NCI-H1048 (cell line): ENCODE results near the gene ZNF592.
"Not testable (repeated sequence)": the region's sequence is repeated elsewhere in the genome, so short reads cannot be mapped to it uniquely, and the experiment has no call there.

ENCODE experiments used
- DNase-seq: peaks from one replicate; lab custom pipeline; 2025; lab: John Stamatoyannopoulos, UW

Gene ZNF592

GRCh38 chr15:84749111-84749991, 959 bp downstream of the ZNF592 start:
- no peak for DNase-seq

DNA sequence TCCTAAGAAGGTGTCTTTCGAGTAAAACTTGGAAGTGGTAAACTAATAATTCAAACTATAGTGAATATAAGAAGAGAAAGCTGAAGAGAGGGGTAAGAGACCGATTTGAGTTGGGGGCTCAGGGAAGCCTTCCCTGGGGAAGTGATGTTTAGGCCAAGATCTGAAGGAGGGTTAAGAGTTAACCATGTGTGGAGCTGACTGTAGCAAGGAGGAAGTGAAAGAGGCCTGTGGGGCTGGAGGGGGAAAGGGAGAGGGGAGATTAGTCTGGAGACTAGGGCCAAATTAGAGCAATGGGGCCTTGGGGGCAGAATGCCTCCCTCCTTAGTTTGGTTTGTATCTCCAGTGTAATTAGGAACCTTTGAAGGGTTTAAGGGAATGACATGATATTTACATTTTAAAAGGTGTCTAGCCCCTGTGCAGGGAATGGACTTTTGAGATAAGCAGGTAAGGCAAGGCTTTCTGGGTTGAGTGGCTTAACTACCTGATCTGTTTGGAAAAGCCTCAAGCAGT, 2.2 kb downstream of the ZNF592 start:
- DNase-seq, result no peak

DNA sequence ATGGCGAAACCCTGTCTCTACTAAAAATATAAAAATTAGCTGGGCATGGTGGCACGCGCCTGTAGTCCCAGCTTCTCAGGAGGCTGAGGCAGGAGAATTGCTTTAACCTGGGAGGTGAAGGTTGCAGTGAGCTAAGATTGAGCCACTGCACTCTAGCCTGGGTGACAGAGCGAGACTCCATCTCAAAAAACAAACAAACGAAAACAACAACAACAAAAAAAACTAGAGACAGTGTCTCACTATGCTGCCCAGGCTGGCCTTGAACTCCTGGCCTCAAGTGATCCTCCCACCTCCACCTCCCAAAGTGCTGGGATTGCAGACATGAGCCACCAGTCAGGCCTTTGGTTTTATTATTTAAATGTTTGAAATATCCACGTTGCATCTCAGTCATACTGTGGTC, 3.3 kb downstream of the ZNF592 start:
- DNase-seq, result not testable (repeated sequence)

- DNase-seq, result no peak
Measured at GRCh38 chr15:84752195-84752594, 3.8 kb downstream of the ZNF592 start.

DNA sequence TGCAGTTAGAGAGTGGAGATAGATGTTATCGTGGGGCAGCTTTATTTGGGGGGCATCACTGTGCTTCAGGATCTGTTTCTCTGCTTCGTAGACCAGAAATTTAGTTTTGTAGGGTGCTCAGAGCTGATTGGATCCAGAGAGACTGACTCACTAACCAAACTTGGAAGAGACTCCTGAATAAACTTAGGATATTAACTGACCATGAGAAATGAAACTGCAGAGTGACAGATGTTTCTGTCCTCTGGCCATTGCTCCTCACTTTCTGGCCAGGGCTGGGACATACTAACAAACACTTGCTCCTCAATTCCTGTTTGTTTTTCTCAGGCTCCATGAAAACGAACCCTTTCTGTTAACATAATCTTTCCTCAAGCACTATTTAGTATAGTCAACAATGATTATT, 4.3 kb downstream of the ZNF592 start:
- no peak for DNase-seq

DNA sequence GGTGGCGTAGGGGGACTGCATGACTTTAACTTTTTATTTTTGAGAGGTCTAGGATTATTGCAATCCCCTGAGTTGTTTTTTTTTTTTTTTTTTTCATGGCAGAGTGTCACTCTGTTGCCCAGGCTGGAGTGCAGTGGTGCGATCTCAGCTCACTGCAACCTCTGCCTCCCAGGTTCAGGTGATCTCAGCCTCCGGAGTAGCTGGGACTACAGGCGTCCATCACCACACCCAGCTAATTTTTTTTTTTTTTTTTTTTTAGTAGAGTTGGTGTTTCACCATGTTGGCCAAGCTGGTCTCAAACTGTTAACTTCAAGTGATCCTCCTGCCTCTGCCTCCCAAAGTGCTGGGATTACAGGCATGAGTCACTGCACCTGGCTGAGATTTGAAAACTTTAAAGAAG, 6.5 kb downstream of the ZNF592 start:
- not testable (repeated sequence) for DNase-seq

DNA sequence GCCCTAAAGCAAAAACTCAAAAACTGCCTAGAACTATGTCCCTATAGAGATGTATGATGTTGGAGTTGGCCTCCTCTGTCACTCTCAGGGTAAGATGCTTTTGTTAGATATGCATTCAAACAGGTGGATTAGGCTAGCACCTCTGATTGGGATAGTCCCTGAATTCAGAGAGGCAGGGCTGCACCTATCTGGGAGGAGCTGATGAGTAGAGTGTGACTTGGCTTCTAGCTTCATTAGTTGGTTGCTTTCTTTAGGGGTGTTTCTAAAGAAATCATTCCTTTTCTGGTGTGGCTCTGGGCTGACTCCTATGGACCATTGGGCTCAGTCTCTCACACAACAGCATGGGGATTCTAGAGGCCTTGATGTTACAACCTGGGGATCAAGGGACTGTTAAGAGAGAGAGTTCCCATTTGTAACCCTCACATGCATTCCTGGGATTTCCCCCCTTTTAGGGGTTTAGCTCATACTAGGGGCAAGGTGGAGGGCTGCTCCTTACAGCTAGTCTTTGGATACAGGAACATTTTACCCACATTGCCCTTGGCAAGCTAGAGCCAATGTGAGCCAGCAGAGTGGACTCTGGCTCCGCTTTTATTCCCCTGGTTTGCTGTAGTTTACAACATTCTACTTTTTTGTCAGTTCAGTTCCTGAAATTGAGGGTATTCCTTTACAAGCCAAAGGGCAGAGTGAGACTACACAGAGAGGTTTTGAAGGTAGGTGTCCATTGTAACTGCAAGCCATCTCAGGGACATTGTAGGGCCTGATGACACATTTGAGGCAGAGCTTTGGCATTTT, 7.5 kb downstream of the ZNF592 start:
- DNase-seq, result no peak

- DNase-seq, result no peak
Measured at GRCh38 chr15:84759018-84759417, 10.6 kb downstream of the ZNF592 start.

DNA sequence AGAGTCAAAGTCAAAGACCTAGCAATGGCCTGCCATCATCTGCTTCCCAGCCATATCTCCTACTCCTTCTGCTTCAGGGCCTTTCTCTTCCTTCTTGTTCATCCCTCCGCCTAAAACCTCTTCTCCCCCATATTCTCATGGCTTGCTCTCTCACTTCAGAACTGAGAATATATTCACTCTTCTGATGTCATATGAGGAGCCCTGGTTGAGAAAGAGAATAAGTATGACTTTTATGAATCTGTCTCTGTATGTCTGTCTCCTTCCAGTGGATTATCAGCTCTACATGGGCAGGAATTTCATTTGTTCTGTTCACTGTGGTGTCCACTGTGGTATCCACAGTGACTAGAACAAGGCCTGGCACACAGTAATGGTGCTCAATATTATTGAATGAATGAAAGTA, 11.8 kb downstream of the ZNF592 start:
- no peak for DNase-seq

- no peak for DNase-seq
Measured at GRCh38 chr15:84761607-84762131, 13.3 kb downstream of the ZNF592 start.

GRCh38 chr15:84762840-84763572, 14.6 kb downstream of the ZNF592 start:
- no peak for DNase-seq

GRCh38 chr15:84764585-84764984, 16.2 kb downstream of the ZNF592 start:
- no peak for DNase-seq

DNA sequence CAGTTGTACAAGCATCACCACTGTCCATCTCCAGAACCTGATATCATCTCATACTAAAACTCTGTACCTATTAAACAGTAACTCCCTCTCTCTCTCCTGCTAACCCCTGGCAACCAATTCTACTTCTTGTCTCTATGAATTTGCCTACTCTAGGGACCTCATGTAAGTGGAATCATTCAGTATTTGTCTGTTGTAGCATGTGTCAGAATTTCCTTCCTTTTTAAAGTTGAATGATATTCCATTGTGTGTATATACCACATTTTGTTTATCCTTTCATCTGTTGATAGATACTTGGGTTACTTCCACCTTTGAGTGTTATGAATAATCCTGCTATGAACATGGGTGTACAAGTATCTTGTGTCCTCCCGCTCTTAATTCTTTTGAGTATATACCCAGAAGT, 16.6 kb downstream of the ZNF592 start:
- DNase-seq, result no peak

GRCh38 chr15:84765675-84766074, 17.3 kb downstream of the ZNF592 start:
- no peak for DNase-seq

DNA sequence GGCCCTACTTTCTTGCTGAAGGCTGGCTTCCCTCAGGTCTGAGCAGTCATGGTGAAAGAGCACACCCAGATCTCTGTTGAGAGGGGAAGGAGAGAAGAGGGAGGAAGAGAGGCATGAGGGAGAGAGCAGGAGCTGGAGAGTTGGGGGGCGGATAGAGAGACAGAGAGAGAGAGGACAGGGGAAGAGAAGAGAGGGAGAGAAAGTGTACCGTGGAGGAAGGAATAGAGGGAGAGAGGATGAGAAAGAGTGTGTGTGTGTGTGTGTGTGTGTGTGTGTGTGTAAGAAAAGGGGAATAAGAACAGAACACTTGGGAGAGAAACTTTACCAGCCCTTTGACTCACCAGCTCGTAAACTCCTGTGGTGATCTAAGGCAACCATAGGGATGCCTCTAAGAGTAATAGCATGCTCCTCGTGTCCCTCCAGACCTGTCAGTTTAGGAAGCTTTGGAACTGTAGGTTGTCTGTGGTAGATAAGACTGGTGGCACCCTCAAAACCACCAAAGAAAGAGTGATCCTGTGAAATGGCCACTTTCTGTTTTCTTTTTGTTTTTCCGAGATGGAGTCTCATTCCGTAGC, 18.2 kb downstream of the ZNF592 start:
- no peak for DNase-seq

GRCh38 chr15:84772031-84772430, 23.6 kb downstream of the ZNF592 start:
- no peak for DNase-seq

DNA sequence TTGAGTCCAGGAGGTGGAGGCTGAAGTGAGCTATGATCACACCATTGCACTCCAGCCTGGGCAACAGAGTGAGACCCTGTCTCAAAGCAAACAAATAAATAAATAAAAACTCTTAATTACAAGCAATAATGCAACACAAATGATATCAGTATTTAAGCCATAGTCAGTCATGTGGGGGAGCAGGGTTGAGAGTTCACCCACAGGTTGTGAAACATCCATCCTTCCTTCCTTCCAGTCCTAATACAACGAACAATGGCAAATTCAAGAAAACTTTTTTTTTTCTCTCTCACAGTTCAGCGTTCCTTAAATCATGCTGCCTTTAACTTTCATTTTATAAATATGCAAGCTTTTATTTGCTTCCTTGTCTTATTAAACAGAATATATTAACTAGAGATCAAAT, 24.1 kb downstream of the ZNF592 start:
- no peak for DNase-seq

DNA sequence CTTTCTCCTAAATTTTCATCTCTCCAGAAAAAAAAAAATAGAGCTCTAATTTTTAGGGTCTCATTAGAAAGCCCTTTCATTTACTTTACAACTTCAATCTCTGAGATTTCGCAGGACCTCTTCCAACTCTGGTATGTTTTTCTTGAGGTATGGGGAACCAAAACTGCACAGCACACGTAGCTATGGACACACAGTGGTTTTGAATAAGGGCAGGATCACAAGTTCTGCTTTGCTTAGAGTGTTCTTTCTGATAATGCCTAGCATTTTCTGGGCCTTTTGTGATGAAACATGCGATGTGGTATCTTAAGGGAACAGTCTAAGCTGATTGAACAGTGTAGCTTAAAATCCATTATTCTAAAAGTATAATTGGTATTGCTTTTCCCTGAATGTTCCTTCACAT, 25.3 kb downstream of the ZNF592 start:
- no peak for DNase-seq

DNA sequence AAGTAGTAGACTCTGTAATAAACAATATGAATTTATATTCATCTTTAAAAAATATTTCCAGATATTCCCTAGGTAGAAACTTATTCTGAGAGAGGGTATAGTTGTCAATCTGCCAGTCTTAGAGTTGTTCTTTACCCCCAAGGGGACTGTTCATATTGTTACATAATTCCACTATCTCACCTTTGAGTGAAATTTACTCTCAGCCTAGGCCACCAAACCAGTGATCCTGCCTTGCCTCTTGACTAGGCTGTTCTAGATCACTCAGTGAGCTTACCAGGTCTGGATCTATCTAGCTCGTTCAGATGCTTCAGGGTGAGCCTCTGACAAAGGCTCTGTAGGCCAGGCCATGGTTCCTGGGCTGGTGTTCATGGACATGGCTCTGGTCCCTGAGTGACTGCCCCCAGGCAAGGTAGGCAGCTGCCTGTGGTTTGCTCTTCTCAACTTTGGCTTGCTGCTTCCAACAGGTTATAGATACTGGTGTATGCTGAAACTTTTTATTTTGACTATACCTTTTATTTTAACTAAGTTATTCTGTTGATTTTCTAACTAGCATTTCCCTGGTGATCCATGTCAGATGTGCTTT, 27.6 kb downstream of the ZNF592 start:
- DNase-seq, result no peak

DNA sequence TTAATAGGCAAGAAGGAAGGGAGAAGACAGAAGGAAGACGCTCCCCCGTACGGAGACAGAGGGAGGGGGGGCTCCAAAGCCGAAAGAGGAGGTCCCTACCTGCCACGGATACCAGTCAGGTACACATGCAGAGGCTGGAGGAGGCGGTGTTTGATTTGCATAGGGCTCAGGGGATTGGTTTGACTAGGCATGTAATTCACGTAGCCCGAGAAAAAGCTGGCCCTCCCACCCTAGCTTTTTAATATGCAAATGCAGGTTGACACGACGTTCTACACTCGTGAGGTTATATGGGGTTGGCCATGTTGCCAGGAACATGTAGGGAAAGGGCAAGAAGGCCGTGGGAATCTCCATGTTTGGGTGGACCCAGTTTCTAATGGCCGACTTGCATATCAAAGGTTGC, 29.8 kb downstream of the ZNF592 start:
- no peak for DNase-seq

DNA sequence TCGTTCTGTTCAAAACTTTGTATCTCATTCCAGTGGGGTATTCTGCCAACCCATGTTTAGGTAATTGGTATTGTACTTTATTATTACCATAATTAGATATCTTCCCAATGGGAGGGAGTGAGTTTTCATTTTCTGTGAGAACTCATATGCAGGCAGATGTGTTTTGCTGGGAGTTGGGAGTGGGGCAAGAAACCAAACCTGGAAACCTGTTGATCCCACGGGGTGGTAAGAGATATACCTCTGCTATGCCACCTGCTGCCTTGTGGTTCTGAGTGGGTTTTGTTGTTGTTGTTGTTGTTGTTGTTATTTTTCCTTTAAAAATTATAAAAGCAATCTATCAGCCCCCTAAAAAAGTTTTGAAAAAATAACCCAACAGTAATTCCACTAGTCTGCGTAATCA, 32.1 kb downstream of the ZNF592 start:
- DNase-seq, result no peak
